Cardiac atrium fibroblast (primary cell): ENCODE data around the gene SLC22A3. TPM values are rescaled to one million over a fixed set of nuclear protein-coding genes. Genes with fewer than 3 reads are reported as not detected.

Experiments used
- total RNA-seq: library from RNA; depleted of rRNA; stranded (reverse); fragments of >200 nt; gene quantifications from 2 replicates; pipeline ENCODE4 v1.2.3, GENCODE V29; 2015

Gene SLC22A3, protein sequence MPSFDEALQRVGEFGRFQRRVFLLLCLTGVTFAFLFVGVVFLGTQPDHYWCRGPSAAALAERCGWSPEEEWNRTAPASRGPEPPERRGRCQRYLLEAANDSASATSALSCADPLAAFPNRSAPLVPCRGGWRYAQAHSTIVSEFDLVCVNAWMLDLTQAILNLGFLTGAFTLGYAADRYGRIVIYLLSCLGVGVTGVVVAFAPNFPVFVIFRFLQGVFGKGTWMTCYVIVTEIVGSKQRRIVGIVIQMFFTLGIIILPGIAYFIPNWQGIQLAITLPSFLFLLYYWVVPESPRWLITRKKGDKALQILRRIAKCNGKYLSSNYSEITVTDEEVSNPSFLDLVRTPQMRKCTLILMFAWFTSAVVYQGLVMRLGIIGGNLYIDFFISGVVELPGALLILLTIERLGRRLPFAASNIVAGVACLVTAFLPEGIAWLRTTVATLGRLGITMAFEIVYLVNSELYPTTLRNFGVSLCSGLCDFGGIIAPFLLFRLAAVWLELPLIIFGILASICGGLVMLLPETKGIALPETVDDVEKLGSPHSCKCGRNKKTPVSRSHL
- total RNA-seq = 3.2 and 3.4 TPM in 2 replicates

DNA sequence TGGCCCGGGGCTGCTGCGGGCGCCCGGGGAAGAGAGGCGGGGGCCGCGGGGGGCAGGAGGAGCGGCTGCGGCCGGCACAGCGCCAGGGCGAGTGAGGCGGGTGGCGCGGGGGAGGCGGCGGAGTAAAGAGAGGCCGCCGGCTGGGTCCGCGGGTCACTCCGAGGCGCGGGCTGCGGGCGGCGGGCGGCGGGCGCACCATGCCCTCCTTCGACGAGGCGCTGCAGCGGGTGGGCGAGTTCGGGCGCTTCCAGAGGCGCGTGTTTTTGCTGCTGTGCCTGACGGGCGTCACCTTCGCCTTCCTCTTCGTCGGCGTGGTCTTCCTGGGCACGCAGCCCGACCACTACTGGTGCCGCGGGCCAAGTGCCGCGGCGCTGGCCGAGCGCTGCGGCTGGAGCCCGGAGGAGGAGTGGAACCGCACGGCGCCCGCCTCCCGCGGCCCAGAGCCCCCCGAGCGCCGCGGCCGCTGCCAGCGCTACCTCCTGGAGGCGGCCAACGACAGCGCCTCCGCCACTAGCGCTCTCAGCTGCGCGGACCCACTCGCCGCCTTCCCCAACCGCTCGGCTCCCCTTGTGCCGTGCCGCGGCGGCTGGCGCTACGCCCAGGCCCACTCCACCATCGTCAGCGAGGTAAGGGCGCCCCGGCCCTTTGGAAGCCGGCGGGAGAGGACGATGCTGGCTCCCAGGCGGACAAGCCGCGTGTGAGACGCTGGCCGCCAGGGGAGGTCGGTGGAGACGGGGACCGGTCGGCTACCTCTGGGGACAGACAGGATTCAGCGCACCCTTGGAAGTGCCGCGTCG, at the start of gene SLC22A3:
TSS of gene SLC22A3 (plus strand) at position 156 of the 797 bp plus-strand sequence. CDS start at position 198, 42 bp downstream.

Other genes starting within 250 kb of the SLC22A3 start
- gene SLC22A1, start 226.6 kb upstream of the SLC22A3 start, total RNA-seq = 2.3 TPM in 1 of 2 replicates, not detected in the other
- gene SLC22A2, start 89.6 kb upstream of the SLC22A3 start, total RNA-seq = not detected in 2 replicates